Left ventricle myocardium inferior (tissue), 1 donor: ENCODE measurements around the gene EPN2. TPM values are rescaled to one million over a fixed set of nuclear protein-coding genes. Genes with fewer than 3 reads are reported as not detected.

ENCODE experiments used
- DNase-seq: peaks from one replicate; pipeline ENCODE4 v3.0.0-alpha.2; 2020
- H3K27ac ChIP-seq: fragments of 200-600 bp; replicated peaks from 2 replicates; pipeline ENCODE4 v1.8.0; 2021
- H3K27me3 ChIP-seq: fragments of 200-600 bp; 2 replicates; pipeline ENCODE4 v1.8.0; 2021; ENCODE audit warnings: low read depth
- H3K36me3 ChIP-seq: fragments of 200-600 bp; 2 replicates; pipeline ENCODE4 v1.8.0; 2021
- H3K4me1 ChIP-seq: fragments of 200-600 bp; 2 replicates; pipeline ENCODE4 v1.8.0; 2021
- H3K4me3 ChIP-seq: fragments of 200-600 bp; 2 replicates; pipeline ENCODE4 v1.8.0; 2021; ENCODE audit warnings: mild to moderate bottlenecking, moderate library complexity
- H3K9me3 ChIP-seq: fragments of 200-600 bp; replicated peaks from 2 replicates; pipeline ENCODE4 v1.8.0; 2021
- intact Hi-C: fragments of 100-400 bp; cut with micrococcal nuclease; formaldehyde crosslinking; loops from one replicate; pipeline ENCODE4 v1.11.0; 2022
- total RNA-seq: library from RNA; stranded (reverse); fragmentation: NEBNext Ultra II Directional; extraction: Animal tissue kit (Norgen Biotek cat#: 25700); gene quantifications from one replicate; pipeline ENCODE4 v1.2.1, GENCODE V29; 2021
- TF ChIP-seq, protein P1 (sequence below): fragments of 200-600 bp; IDR thresholded peaks from 2 replicates; pipeline ENCODE4 v1.8.0; 2021; ENCODE audit warnings: antibody characterized with exemption, mild to moderate bottlenecking, borderline replicate concordance
- donor health status: DM: no; HTN: yes; CAD: no; lungs with severe emphysema.

EPN2 gene
- total RNA-seq, 1 donor from 2014 or later = 71.7 TPM

DNA sequence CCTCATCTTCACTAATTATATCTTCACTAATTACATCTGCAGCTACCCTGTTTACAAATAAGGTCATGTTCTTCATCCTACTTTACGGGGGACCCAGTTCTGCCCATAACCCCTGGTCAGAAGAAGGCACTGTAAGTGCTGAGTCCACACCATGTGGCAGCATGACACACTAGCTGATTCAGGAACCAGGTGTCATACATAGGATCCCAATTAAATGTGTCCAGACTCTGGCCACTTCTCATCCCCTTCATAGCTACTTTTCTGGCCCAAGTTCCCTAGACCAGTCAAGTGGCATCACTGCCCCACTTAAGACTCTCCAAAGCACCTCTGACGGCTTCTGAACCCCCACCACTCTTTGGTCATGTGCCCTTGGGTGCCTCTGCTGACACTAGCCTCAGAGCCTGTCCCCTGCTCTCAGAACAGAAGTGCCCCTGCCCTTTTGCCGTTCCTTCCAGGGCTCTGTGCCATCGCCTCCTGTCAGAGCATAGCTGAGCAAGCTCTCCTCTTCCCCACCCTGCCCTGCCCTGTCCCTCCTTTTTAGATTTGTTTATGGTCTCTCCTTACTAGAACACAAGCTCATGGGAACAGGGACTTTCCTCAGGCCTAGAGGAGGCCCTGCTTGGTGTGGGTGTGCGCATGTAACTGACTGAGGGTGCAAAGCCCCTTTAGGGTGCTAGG, 64.2 kb downstream of the EPN2 start:
- H3K36me3 ChIP-seq = no peaks in the 10 kb centered on the region
- TF ChIP-seq, protein P1, sequence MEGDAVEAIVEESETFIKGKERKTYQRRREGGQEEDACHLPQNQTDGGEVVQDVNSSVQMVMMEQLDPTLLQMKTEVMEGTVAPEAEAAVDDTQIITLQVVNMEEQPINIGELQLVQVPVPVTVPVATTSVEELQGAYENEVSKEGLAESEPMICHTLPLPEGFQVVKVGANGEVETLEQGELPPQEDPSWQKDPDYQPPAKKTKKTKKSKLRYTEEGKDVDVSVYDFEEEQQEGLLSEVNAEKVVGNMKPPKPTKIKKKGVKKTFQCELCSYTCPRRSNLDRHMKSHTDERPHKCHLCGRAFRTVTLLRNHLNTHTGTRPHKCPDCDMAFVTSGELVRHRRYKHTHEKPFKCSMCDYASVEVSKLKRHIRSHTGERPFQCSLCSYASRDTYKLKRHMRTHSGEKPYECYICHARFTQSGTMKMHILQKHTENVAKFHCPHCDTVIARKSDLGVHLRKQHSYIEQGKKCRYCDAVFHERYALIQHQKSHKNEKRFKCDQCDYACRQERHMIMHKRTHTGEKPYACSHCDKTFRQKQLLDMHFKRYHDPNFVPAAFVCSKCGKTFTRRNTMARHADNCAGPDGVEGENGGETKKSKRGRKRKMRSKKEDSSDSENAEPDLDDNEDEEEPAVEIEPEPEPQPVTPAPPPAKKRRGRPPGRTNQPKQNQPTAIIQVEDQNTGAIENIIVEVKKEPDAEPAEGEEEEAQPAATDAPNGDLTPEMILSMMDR = no peak
- H3K27ac ChIP-seq = peak overlapping the region; percentile 70
- H3K9me3 ChIP-seq = no peaks in the 10 kb centered on the region
- no peaks in the 10 kb centered on the region for H3K27me3 ChIP-seq
- peaks cover 97% of the 10 kb centered on the region for H3K4me1 ChIP-seq
- intact Hi-C loops = no loop called here
- H3K4me3 ChIP-seq = no peak overlapping the region
- DNase-seq = no peak

DNA sequence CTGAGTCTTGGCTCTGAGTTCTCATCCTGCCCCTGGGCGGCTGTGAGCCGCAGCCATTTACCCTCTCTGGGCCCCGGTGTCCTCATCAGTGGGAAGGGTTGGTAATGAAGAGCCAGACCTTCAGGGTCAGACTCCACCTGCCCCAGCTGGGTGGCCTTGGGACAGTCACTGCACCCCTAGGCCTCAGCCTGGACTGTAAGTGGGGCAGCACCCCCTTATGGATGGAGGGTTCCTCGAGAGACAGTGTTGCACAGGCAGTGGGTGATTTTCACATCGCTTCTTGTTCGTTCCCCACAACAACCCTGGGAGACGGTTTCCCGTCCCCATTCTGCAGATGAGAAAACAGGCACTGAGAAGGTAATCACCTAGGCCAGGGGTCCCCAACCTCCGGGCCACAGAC, 64.8 kb downstream of the EPN2 start:
- DNase-seq = no peak
- Histone ChIP-seq H3K4me1 (peaks cover 97% of the 10 kb centered on the region), H3K27me3 (no peaks in the 10 kb centered on the region), H3K36me3 (no peaks in the 10 kb centered on the region), H3K4me3 (no peak overlapping the region), H3K9me3 (no peaks in the 10 kb centered on the region), H3K27ac (peak overlapping the region; percentile 70)
- TF ChIP-seq, protein P1 = no peak
- intact Hi-C loops = no loop called here

DNA sequence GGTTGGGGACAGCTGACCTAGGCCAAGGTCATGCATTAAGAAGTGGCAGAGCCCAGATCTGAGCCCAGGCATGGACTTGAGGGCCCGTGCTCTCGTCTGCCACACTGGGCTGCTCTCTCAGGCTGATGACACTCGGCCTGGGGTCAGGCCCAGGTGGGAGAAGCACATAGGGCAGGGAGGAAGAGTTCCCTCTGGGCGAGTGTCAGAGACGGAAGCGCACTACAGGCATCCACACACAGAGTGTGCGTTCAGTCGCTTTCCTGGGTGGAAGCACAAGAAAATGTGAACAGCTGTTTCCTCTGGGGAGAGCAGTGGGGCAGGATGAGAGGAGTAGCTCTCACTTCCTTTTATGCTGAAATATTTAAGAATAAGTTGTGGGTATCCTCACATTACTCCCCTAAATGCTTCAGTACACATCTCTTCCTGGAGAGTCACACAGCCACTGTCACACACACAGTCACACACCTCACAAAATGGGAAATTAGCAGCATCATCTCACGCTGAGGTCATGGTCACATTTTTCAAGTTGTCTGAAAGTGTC, 65.7 kb downstream of the EPN2 start:
- intact Hi-C loops = no loop called here
- no peak for DNase-seq

DNA sequence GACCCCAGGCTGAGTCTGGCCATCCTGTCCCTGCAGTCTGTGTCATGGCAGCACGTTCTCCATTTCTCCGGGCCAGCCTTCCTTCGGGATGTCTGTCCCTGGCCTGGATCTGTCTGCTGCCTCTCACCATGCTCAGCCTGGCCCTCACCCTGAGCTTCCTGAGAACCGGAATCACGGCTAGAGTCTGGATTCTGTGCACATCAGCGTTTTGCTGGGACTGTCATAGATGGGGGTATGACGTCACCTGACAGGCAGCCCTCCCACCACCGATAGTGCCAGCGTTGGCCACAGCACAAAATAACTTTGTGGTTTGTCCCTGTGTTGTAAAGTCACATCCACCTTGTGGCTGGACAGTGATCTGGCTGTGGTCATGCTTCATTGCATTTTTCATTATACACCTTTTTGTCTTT, 66.2 kb downstream of the EPN2 start:
- TF ChIP-seq, protein P1 = peak; percentile 18
- peak overlapping the region; percentile 70 for H3K27ac ChIP-seq
- no peaks in the 10 kb centered on the region for H3K36me3 ChIP-seq
- no peaks in the 10 kb centered on the region for H3K9me3 ChIP-seq
- no peaks in the 10 kb centered on the region for H3K27me3 ChIP-seq
- DNase-seq = no peak
- peaks cover 92% of the 10 kb centered on the region for H3K4me1 ChIP-seq
- intact Hi-C loops = no loop called here
- no peak overlapping the region for H3K4me3 ChIP-seq

More for the DNA sequence above, 65.7 kb downstream of the EPN2 start:
- Histone ChIP-seq H3K4me1 (peaks cover 94% of the 10 kb centered on the region), H3K4me3 (no peak overlapping the region), H3K27me3 (no peaks in the 10 kb centered on the region), H3K9me3 (no peaks in the 10 kb centered on the region), H3K27ac (peak overlapping the region; percentile 70), H3K36me3 (no peaks in the 10 kb centered on the region)
- TF ChIP-seq, protein P1 = no peak

DNA sequence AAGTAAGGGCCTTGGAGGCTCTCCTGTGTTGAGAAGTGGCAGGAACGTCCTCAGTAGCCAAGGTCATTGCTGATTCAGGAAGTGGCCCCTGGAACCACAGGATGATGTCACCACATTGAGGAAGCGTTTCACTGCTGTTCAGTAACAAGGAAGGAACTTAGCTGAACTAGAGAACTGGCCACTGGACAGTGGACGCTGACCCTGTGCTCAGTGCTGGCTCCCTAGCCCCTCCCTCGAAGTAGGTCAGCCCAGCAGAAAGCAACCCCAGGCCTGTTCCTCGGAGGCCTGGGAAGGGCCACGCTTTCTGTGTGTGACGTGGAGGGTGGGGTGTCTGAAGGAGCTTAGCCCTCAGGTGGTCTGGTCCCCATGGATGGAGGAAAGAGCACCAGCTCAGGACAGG, 67.0 kb downstream of the EPN2 start:
- H3K27me3 ChIP-seq = no peaks in the 10 kb centered on the region
- peaks cover 85% of the 10 kb centered on the region for H3K4me1 ChIP-seq
- H3K4me3 ChIP-seq = no peak overlapping the region
- intact Hi-C loops = no loop called here
- H3K36me3 ChIP-seq = no peaks in the 10 kb centered on the region
- TF ChIP-seq, protein P1 = no peak
- no peaks in the 10 kb centered on the region for H3K9me3 ChIP-seq
- H3K27ac ChIP-seq = peak overlapping the region; percentile 70
- DNase-seq = peak; percentile 45
